Measurements from ENCODE around the gene PRAMEF13.
"Not testable (repeated sequence)": the region's sequence is repeated elsewhere in the genome, so short reads cannot be mapped to it uniquely, and the experiment has no call there.

DNA sequence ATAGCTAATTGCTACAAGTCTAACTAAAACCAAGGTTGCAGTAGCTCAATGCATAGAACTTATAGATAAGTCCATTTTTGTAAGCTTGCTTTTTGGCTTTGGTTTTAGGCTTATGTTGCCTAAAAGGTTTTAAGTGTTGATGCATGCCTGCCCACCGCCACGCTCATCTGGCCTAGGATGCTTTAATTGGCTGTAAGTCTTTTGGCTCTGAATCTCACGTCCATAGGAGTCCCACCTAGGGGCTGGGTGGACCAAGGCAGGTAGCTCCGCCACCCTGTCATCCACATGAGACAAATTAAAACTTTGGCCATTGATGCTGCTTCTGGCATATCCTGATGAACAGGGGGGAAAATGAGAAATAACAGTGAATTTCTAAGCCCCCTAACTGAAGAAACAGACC, 36.4 kb upstream of the PRAMEF13 start:
- not testable (repeated sequence) for TF ChIP-seq CTCF (conservative IDR thresholded peaks at IDR 0.05; ENCODE audit: low read depth in 2 of 2); EZH2phosphoT487 (IDR thresholded peaks at IDR 0.05; ENCODE audit: unreplicated experiment); POLR2AphosphoS5 (IDR thresholded peaks at IDR 0.05; ENCODE audit: low read depth); ETS1 (IDR thresholded peaks at IDR 0.05)
- TF ChIP-seq, protein P1, sequence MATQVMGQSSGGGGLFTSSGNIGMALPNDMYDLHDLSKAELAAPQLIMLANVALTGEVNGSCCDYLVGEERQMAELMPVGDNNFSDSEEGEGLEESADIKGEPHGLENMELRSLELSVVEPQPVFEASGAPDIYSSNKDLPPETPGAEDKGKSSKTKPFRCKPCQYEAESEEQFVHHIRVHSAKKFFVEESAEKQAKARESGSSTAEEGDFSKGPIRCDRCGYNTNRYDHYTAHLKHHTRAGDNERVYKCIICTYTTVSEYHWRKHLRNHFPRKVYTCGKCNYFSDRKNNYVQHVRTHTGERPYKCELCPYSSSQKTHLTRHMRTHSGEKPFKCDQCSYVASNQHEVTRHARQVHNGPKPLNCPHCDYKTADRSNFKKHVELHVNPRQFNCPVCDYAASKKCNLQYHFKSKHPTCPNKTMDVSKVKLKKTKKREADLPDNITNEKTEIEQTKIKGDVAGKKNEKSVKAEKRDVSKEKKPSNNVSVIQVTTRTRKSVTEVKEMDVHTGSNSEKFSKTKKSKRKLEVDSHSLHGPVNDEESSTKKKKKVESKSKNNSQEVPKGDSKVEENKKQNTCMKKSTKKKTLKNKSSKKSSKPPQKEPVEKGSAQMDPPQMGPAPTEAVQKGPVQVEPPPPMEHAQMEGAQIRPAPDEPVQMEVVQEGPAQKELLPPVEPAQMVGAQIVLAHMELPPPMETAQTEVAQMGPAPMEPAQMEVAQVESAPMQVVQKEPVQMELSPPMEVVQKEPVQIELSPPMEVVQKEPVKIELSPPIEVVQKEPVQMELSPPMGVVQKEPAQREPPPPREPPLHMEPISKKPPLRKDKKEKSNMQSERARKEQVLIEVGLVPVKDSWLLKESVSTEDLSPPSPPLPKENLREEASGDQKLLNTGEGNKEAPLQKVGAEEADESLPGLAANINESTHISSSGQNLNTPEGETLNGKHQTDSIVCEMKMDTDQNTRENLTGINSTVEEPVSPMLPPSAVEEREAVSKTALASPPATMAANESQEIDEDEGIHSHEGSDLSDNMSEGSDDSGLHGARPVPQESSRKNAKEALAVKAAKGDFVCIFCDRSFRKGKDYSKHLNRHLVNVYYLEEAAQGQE (IDR thresholded peaks at IDR 0.05; ENCODE audit: unreplicated experiment) = not testable (repeated sequence)
